Astrocyte (in vitro differentiated cells and primary cell): ENCODE measurements around the gene LRMDA. TPM values are rescaled to one million over a fixed set of nuclear protein-coding genes. Genes with fewer than 3 reads are reported as not detected.

ENCODE experiments used
- DNase-seq: peaks from one replicate; pipeline ENCODE4 v3.0.0-alpha.2; 2010; ENCODE audit warnings: low read depth
- FAIRE-seq: peaks from 2 replicates; lab custom pipeline; 2011; peaks lifted over from hg19 to GRCh38; lab: Jason Lieb, UNC
- H2AFZ ChIP-seq: 2 replicates; pipeline ENCODE4 v1.6.0; 2012; ENCODE audit warnings: low read depth, low read length, inconsistent platforms
- H3K27ac ChIP-seq: 2 replicates; pipeline ENCODE4 v1.5.1; 2011; ENCODE audit warnings: low read depth, low read length, inconsistent platforms
- H3K27me3 ChIP-seq: 2 replicates; pipeline ENCODE4 v1.6.0; 2011; ENCODE audit warnings: low read length, inconsistent platforms; ENCODE audit not compliant: insufficient read depth
- H3K36me3 ChIP-seq: 2 replicates; pipeline ENCODE4 v1.5.1; 2011; ENCODE audit warnings: low read length, inconsistent platforms; ENCODE audit not compliant: insufficient read depth
- H3K4me1 ChIP-seq: 2 replicates; pipeline ENCODE4 v1.5.1; 2011; ENCODE audit warnings: low read length, inconsistent platforms; ENCODE audit not compliant: insufficient read depth
- H3K4me2 ChIP-seq: 2 replicates; pipeline ENCODE4 v1.6.0; 2012; ENCODE audit warnings: low read length, inconsistent platforms
- H3K4me3 ChIP-seq: 2 replicates; pipeline ENCODE4 v1.5.1; 2011; ENCODE audit warnings: low read depth, mild to moderate bottlenecking, low read length, inconsistent platforms; ENCODE audit not compliant: insufficient read depth
- H3K79me2 ChIP-seq: 2 replicates; pipeline ENCODE4 v1.6.0; 2012; ENCODE audit warnings: mild to moderate bottlenecking, low read length, inconsistent platforms; ENCODE audit not compliant: insufficient read depth
- H3K9ac ChIP-seq: 2 replicates; pipeline ENCODE4 v1.6.0; 2012; ENCODE audit warnings: mild to moderate bottlenecking, low read length, inconsistent platforms
- H3K9me3 ChIP-seq: 2 replicates; pipeline ENCODE4 v1.5.1; 2012; ENCODE audit warnings: low read depth, mild to moderate bottlenecking, low read length, inconsistent platforms; ENCODE audit not compliant: insufficient read depth
- H4K20me1 ChIP-seq: 2 replicates; pipeline ENCODE4 v1.6.0; 2012; ENCODE audit warnings: low read length, inconsistent platforms; ENCODE audit not compliant: insufficient read depth
- H3K27ac Mint-ChIP-seq: one replicate; pipeline ENCODE4 v1.8.0; 2021; ENCODE audit warnings: mild to moderate bottlenecking, mixed read lengths; ENCODE audit not compliant: unreplicated experiment
- H3K27me3 Mint-ChIP-seq: one replicate; pipeline ENCODE4 v1.8.0; 2021; ENCODE audit warnings: low read depth, mixed read lengths; ENCODE audit not compliant: unreplicated experiment
- H3K36me3 Mint-ChIP-seq: one replicate; pipeline ENCODE4 v1.8.0; 2021; ENCODE audit warnings: low read depth, mixed read lengths; ENCODE audit not compliant: unreplicated experiment
- H3K4me1 Mint-ChIP-seq: one replicate; pipeline ENCODE4 v1.8.0; 2021; ENCODE audit warnings: low read depth, mixed read lengths; ENCODE audit not compliant: unreplicated experiment
- H3K4me3 Mint-ChIP-seq: one replicate; pipeline ENCODE4 v1.8.0; 2021; ENCODE audit warnings: mild to moderate bottlenecking, moderate library complexity, mixed read lengths; ENCODE audit not compliant: unreplicated experiment
- H3K9me3 Mint-ChIP-seq: one replicate; pipeline ENCODE4 v1.8.0; 2021; ENCODE audit warnings: mild to moderate bottlenecking, mixed read lengths; ENCODE audit not compliant: unreplicated experiment
- CTCF ChIP-seq: IDR thresholded peaks from 2 replicates; pipeline ENCODE4 v1.5.1; 2011; ENCODE audit warnings: low read depth, mild to moderate bottlenecking, inconsistent platforms, low read length, moderate library complexity; ENCODE audit not compliant: insufficient read depth
- EZH2 ChIP-seq: IDR thresholded peaks from 2 replicates; pipeline ENCODE4 v1.6.1; 2012; ENCODE audit warnings: mild to moderate bottlenecking, low read length, inconsistent platforms; ENCODE audit not compliant: insufficient read depth
- total RNA-seq: library from RNA; stranded (reverse); gene quantifications from 2 replicates; pipeline ENCODE4 v1.2.1, GENCODE V29; 2021

LRMDA gene
- total RNA-seq, 1 donor from 2014 or later: 2.7 TPM

DNA sequence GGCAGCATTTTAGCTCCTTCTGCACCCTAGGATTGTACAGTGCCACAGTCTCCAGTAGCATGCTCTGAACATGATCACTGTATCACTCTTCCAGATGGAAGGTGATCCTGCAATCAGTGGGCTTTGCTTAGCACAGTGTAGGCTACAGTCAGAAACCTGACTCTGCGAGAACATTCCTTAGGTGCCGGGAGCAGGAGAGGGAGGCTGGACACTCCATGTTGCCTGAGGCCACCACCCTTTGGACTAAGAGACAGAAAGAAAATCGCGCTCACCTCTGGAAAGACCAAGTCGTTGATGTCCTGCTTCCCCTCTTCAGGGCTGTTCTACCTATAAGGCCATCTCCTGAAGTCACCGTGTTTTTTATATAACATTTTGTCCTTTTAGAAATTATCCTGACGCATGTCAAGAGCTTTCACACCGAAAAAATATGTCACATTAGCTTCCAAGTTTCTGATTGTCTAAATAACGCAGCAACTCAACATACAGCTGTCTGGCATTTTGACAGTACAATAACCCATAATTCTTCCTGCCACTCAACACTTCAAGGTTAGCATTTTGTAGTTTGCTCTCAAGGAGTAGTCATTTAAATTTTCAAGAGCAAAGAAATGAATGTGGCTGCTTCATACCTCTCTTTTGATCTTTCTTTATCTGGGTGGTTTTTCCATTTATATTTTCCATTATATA is 563.1 kb downstream of the LRMDA start:
- H3K79me2 ChIP-seq: no peaks in the 10 kb centered on the region
- H3K4me3 ChIP-seq: no peak overlapping the region
- peaks cover 3% of the 10 kb centered on the region for H3K4me1 Mint-ChIP-seq
- H3K36me3 ChIP-seq: no peaks in the 10 kb centered on the region
- H2AFZ ChIP-seq: no peak overlapping the region
- no peak overlapping the region for H3K27ac Mint-ChIP-seq
- H3K9ac ChIP-seq: no peak overlapping the region
- TF ChIP-seq CTCF: no peak
- TF ChIP-seq EZH2: no peak
- H3K36me3 Mint-ChIP-seq: no peaks in the 10 kb centered on the region
- H3K9me3 Mint-ChIP-seq: no peaks in the 10 kb centered on the region
- H3K9me3 ChIP-seq: no peaks in the 10 kb centered on the region
- no peaks in the 10 kb centered on the region for H3K27me3 ChIP-seq
- no peak overlapping the region for H3K4me2 ChIP-seq
- H3K27me3 Mint-ChIP-seq: peaks cover 10% of the 10 kb centered on the region
- H4K20me1 ChIP-seq: no peaks in the 10 kb centered on the region
- H3K4me3 Mint-ChIP-seq: no peak overlapping the region
- no peak overlapping the region for H3K27ac ChIP-seq
- no peaks in the 10 kb centered on the region for H3K4me1 ChIP-seq
- DNase-seq: no peak
- no peak for FAIRE-seq

GRCh38 chr10:75995041-75995430 is 563.6 kb downstream of the LRMDA start:
- TF ChIP-seq CTCF: no peak
- no peak for TF ChIP-seq EZH2
- H3K27ac Mint-ChIP-seq: no peak overlapping the region
- Histone ChIP-seq H3K27ac (no peak overlapping the region), H3K9ac (no peak overlapping the region), H3K4me2 (no peak overlapping the region), H3K9me3 (no peaks in the 10 kb centered on the region), H3K36me3 (no peaks in the 10 kb centered on the region), H4K20me1 (no peaks in the 10 kb centered on the region), H2AFZ (no peak overlapping the region), H3K79me2 (no peaks in the 10 kb centered on the region), H3K27me3 (no peaks in the 10 kb centered on the region), H3K4me1 (no peaks in the 10 kb centered on the region), H3K4me3 (no peak overlapping the region)
- H3K4me1 Mint-ChIP-seq: peaks cover 3% of the 10 kb centered on the region
- H3K4me3 Mint-ChIP-seq: no peak overlapping the region
- FAIRE-seq (no peak), DNase-seq (no peak)
- H3K36me3 Mint-ChIP-seq: no peaks in the 10 kb centered on the region
- no peaks in the 10 kb centered on the region for H3K9me3 Mint-ChIP-seq
- peaks cover 12% of the 10 kb centered on the region for H3K27me3 Mint-ChIP-seq

- no peaks in the 10 kb centered on the region for H3K9me3 Mint-ChIP-seq
- H3K4me2 ChIP-seq: no peak overlapping the region
- H3K4me1 ChIP-seq: no peaks in the 10 kb centered on the region
- H3K4me3 ChIP-seq: no peak overlapping the region
- no peak for FAIRE-seq
- H3K27ac ChIP-seq: no peak overlapping the region
- no peak overlapping the region for H2AFZ ChIP-seq
- H3K9me3 ChIP-seq: no peaks in the 10 kb centered on the region
- no peak overlapping the region for H3K9ac ChIP-seq
- H3K27me3 ChIP-seq: no peaks in the 10 kb centered on the region
- H3K4me3 Mint-ChIP-seq: no peak overlapping the region
- no peaks in the 10 kb centered on the region for H4K20me1 ChIP-seq
- H3K36me3 Mint-ChIP-seq: no peaks in the 10 kb centered on the region
- DNase-seq: no peak
- no peak overlapping the region for H3K27ac Mint-ChIP-seq
- no peaks in the 10 kb centered on the region for H3K36me3 ChIP-seq
- H3K4me1 Mint-ChIP-seq: peaks cover 3% of the 10 kb centered on the region
- TF ChIP-seq CTCF: no peak
- TF ChIP-seq EZH2: no peak
- H3K79me2 ChIP-seq: no peaks in the 10 kb centered on the region
- H3K27me3 Mint-ChIP-seq: peaks cover 17% of the 10 kb centered on the region
Measured at GRCh38 chr10:75995720-75996119, 564.3 kb downstream of the LRMDA start.
